NCI-H2107 (cell line): ENCODE results near the gene DRD1.
"Not testable (repeated sequence)": the region's sequence is repeated elsewhere in the genome, so short reads cannot be mapped to it uniquely, and the experiment has no call there.

Experiments
- DNase-seq: peaks from one replicate; lab custom pipeline; 2025; lab: John Stamatoyannopoulos, UW

Gene DRD1

DNA sequence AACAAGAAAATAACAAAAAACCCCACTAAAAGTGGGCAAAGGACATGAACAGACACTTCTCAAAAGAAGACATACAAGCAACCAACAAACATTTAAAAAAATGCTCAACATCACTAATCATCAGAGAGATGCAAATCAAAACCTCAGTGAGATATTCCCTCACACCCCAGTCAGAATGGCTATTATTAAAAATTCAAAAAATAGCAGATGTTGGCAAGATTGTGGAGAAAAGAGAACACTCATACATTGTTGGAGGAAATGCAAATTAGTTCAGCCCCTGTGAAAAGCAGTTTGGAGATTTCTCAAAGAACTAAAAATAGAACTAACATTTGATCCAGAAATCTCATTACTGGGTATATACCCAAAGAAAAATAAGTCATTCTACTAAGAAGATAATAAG is 19.4 kb downstream of the DRD1 start:
- not testable (repeated sequence) for DNase-seq

DNA sequence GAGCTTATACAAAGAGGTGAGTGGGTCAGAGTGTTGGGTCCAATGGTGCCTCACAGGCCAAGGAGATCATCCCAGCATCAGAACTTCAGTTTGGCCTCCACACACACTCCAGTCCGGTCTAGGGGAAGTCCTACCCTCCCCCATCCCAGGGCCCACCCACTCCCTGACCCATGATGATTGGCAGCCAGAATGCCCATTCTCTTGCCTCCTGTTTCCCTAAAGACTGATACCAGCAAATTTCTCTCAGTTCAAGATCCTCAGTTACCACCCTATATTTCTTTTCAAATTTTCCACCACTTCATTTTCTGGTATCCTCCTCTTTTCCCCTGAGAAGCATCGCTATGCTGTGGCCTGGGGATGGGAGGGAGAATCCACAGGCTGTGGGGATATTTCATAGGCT is 21.9 kb downstream of the DRD1 start:
- DNase-seq = no peak

DNA sequence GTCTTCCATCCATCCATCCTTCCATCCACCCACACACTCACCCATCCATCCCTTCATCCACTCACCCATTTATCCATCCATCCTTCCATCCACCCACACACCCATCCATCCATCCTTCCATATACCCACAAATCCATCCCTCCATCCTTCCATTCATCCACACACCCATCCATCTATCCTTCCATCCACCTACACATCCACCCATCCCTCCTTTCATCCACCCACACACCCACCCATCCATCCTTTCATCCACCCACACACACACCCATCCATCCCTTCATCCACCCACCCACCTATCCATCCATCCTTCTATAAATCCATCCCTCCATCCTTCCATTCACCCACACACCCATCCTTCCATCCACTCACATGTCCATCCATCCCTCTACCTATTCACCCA is 23.6 kb downstream of the DRD1 start:
- DNase-seq = no peak

- no peak for DNase-seq
These were observed 25.7 kb downstream of the DRD1 start for GRCh38 chr5:175418251-175418650.

DNA sequence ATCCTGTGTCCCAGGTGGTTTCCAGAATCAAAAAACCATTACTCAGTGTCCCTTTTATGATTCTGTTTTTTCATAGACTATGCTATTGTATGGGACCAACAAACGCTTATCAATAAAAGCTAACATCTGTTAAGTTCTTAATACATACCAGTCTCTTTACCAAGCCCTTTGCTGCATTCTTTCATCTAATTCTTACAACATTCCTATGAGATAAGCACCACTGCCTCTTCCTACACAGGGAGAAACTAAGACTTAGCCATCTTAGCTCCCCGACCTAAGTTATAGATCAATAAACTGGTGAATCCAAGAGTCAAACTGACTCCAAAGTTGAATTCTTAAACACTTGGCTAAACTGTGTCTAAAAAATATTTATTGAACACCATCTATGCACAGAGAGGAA is 26.6 kb downstream of the DRD1 start:
- DNase-seq = no peak

- DNase-seq = no peak
These were observed 28.7 kb downstream of the DRD1 start for GRCh38 chr5:175415303-175415702.

- DNase-seq = no peak
These were observed 33.1 kb downstream of the DRD1 start for GRCh38 chr5:175410926-175411325.

- DNase-seq = no peak
These were observed 37.7 kb downstream of the DRD1 start for GRCh38 chr5:175406300-175406699.

DNA sequence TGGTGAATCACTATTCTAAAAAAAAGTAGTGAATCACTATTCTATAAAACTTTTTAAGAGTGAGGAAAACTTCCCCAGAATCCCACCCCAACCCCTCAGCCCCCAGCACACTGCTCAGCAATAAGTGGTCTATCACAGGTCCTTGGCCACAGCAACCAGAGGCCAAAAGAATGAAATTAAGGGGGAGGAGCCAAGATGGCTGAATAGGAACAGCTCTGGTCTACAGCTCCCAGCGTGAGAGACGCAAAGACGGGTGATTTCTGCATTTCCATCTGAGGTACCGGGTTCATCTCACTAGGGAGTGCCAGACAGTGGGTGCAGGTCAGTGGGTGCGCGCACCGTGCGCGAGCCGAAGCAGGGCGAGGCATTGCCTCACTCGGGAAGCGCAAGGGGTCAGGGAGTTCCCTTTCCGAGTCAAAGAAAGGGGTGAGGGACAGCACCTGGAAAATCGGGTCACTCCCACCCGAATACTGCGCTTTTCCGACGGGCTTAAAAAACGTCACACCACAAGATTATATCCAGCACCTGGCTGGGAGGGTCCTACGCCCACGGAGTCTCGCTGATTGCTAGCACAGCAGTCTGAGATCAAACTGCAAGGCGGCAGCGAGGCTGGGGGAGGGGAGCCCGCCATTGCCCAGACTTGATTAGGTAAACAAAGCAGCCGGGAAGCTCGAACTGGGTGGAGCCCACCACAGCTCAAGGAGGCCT is 46.2 kb downstream of the DRD1 start:
- DNase-seq = not testable (repeated sequence)

GRCh38 chr5:175395430-175395829 is 48.6 kb downstream of the DRD1 start:
- DNase-seq = not testable (repeated sequence)

GRCh38 chr5:175394601-175395000 is 49.4 kb downstream of the DRD1 start:
- DNase-seq = no peak

GRCh38 chr5:175393897-175394296 is 50.1 kb downstream of the DRD1 start:
- no peak for DNase-seq

DNA sequence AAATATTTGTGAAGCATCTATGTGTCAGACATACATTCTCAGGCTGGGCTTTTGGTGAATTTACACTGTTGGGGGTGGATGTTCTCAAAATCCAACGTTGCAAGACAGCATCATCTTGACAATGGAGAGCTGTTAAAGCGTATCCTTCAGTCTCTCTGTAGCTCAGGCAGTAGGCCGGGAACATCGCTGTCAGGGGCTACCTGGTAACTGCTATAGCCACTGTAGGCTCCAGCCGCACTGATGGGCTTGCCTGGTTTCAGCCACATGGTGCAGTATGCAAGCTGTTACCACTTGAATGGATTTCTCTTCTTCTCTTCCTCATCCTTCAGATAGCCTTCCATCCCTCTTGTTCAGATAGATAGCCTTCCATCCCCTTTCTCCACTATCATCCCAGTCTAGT is 51.7 kb downstream of the DRD1 start:
- DNase-seq = no peak

DNA sequence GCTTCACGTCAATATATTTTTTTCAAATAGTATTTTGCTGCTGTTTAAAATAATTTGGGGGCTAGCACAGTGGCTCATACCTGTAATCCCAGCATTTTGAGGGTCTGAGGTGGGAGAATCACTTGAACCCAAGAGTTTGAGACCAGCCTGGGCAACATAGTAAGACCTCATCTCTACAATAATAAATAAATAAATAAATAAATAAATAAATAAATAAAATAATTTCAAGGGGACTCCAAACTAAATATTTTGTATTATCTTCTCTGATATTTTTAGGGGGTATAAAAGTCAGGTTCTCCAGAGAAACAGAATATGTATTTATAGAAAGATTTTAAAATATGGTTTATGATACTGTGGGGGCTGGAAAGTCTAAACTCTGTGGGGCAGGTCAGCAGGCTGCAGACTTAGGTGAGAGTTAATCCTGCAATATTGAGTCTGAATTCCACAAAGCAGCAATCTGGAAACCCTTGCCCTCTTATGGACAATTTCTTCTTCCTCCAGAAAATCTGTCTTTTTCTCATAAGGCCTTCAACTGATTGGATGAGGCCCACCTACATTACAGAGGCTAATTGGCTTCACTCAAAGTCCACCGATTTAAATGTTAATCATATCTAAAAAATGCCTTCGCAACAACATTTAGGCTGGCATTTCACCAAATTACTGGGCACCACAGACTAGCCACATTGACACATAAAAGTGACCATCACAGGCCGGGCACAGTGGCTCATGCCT is 53.5 kb downstream of the DRD1 start:
- DNase-seq = no peak
